Cerebellar nuclear complex (tissue), 1 donor: Measurements from ENCODE around the gene MYOCOS.
"Not testable (repeated sequence)": the region's sequence is repeated elsewhere in the genome, so short reads cannot be mapped to it uniquely, and the experiment has no call there.

Experiments
- DNase-seq, 2 experiments: peaks; one replicate each; lab custom pipeline; 2025; lab: John Stamatoyannopoulos, UW

MYOCOS gene, protein sequence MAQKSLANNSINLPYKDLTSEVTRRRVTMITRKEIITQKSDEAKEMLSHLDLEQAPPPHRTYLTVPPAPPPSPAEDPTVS

GRCh38 chr1:171622152-171622462 is at the start of gene MYOCOS:
Gene MYOCOS, plus strand, starts transcription at chr1:171622243. Its CDS starts 1,641 bp downstream, at chr1:171623884.
- DNase-seq = no peak

DNA sequence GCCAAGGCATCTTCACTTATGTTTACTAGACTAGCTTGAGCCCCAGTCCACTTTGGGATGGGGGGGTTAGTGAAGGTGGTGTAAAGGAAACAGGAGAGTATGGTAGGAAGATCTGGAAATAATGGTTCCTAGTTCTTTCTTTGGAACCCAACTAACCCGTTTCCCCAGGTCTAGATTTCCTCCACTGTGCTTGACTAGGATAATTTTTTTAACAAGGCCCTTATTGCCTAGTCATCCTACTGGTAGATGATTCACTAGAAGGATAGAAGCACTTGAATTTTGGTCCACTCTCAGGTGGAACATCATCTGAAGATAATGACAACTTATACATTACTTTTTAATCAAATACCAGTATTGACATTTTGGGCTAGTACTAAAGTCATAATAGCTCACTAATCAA is 45.9 kb upstream of the MYOCOS start:
- DNase-seq = no peak

DNA sequence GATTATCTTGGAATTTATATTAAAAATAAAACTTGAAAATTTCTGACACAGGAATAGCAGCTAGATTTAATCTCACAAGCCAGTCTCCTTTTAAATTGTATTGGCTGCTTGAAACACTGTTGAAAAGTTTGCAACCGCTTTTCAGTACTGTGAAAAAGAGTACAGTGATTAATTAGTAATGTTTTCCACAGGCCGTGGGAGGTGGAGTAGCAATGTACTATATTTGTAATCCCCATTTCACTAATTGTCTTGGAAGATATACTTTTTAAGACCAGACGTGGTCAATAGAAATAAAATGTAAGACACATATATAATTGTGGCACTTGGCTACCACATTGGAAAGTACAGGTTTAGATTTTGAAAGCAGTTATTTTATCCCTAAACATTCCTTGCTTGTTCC is 40.8 kb upstream of the MYOCOS start:
- DNase-seq = no peak

DNA sequence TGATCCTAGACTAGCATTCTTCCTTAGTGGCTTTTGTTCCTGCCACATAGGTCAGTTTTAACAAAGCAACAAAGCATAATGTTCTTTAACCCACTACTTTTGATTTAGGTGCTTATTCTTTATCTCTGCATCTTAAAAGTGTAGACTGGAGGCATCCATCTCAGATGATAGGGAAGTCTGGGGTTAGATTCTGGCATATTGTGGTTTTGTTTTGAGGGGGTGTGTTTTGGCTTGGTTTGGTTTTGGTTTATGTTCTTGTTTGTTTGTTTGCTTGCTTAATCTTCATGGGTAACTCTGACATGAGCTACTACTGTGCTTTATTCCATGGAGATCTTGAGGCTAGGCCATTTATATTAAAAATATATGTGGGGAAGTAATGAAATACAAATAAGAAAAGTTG is 40.3 kb upstream of the MYOCOS start:
- DNase-seq = no peak

DNA sequence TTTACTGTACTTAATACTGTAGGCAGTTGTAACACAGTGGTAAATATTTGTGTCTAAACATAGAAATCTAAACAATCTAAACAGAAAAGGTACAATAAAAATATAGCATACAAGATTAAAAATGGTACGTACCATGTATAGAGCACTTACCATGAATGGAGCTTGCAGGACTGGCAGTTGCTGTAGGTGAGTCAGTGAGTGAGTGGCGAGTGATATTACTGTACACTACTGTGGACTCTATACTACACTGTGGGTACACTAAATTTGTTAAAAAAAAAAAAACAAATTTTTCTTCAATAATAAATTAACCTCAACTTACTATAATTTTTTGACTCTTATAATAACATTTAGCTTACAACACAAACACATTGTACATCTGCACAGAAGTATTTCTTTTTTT is 39.5 kb upstream of the MYOCOS start:
- no peak for DNase-seq

- no peak for DNase-seq
Observed at GRCh38 chr1:171583591-171584201, 38.3 kb upstream of the MYOCOS start.

- DNase-seq = no peak
Observed at GRCh38 chr1:171585715-171586114, 36.3 kb upstream of the MYOCOS start.

DNA sequence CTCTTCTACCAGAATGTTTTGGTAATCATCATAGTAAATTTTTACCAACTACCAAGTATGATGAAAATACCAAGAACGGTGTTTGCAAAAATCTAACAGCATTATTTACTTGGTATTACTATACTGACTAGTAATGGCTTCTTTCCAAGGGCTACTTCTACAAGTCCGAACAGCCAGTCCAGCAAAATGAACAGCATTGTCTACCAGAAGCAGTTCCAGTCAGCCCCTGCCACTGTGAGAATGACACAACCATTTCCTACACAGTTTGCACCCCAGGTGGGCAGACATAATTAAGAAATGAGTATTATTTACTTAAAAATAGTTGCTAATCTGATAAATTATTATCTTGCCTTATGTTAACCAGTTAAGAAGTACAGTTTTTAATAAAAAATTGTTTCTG is 33.8 kb upstream of the MYOCOS start:
- DNase-seq = no peak

DNA sequence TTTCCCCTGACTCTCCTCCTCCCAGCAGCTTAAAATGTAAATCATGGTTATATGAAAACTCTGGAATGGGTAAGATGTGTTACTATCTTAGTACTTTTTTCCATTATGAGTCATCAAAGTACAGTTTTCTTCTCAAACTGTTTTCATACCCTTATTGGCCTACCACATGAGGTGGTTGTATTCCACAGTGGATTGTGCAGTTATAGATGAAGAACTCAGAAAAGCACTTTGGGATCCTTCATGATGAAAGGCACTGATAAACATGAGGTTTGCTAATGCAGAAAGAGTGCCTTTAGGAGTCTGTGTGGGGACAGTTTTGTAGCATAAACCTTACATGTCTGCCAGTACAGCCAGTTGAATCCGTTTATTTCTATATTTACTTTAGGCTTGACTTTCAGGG is 32.0 kb upstream of the MYOCOS start:
- no peak for DNase-seq

DNA sequence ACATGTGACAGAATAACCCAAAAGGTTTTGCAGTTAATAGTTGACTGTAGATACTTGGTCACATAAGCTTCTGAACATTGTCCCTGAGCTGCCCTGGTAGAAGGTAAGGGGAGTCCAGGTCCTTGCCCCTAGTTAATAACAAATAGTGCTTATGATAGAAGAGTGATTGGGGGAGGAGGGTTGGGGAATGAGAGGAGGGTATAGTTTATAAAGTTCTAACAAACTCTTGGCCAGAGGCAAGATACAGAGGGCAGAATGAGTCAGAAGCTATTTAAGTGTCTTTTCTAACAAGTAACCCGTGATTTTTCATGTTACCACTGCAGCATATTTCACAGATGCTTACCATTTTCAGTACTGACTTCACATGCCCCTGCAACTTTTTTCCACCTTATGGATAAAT is 26.7 kb upstream of the MYOCOS start:
- DNase-seq = no peak

- no peak for DNase-seq
Observed at GRCh38 chr1:171596119-171596518, 25.9 kb upstream of the MYOCOS start.

DNA sequence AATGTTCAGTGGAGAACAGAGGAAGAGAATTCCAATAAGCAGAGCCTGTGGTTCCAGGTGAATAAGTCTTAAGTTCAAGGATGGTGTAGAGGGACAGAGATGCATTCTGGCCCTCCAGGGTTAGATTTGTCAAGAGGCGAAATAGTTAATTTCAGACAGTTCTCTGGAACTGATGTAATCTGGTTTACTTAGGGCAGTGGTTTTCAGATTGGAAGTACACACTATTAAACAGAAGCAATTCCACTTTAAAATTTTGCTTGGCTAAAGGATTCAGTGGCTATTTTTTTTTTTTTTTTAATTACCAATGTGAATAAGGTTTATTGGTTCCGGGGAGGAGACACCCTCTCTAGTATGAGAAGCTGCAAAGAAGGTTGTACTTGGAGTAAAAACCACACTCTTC is 25.3 kb upstream of the MYOCOS start:
- no peak for DNase-seq

GRCh38 chr1:171597203-171597602 is 24.8 kb upstream of the MYOCOS start:
- no peak for DNase-seq

GRCh38 chr1:171600310-171600709 is 21.7 kb upstream of the MYOCOS start:
- not testable (repeated sequence) for DNase-seq

DNA sequence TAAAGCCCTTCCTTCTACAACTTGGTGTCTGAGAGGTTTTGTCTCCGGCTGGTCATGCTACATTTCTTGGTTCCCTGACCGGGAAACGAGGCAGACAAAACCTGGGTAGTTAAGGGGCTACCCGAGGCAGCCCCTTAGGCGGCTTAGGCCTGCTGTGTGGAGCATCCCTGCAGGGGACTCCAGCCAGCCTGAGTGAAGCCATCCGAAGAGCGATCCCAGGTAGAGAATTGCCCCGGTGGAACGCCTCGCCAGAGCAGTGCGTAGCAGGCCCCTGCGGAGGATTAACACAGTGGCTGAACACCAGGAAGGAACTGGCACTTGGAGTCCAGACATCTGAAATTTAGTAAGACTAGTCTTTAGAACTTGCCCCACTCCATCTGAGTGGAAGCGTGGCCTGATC is 21.2 kb upstream of the MYOCOS start:
- no peak for DNase-seq

DNA sequence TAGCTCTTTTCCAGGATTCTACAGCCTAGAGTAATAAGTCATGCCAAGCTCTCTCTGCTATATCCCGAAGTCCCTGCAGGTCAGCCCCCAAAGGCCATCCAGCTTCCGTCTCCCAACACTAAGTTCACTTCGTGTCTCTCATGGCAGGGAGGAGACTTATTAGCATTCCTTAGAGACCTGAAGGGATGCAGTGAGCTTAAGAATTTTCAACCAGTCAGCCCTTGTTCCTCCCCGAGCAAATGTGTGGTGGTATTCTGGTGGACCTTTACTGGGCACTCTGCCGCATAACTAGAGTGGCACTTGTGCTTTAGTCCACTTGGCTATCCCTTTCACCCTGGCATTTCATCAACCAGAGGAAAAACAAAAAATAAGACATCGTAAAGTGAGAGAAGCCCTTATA is 19.0 kb upstream of the MYOCOS start:
- DNase-seq = not testable (repeated sequence)

- no peak for DNase-seq
Observed at GRCh38 chr1:171606402-171606941, 15.6 kb upstream of the MYOCOS start.

- DNase-seq = no peak
Observed at GRCh38 chr1:171610385-171610784, 11.7 kb upstream of the MYOCOS start.

GRCh38 chr1:171611306-171611705 is 10.7 kb upstream of the MYOCOS start:
- no peak for DNase-seq

GRCh38 chr1:171613282-171613681 is 8.8 kb upstream of the MYOCOS start:
- DNase-seq = no peak

DNA sequence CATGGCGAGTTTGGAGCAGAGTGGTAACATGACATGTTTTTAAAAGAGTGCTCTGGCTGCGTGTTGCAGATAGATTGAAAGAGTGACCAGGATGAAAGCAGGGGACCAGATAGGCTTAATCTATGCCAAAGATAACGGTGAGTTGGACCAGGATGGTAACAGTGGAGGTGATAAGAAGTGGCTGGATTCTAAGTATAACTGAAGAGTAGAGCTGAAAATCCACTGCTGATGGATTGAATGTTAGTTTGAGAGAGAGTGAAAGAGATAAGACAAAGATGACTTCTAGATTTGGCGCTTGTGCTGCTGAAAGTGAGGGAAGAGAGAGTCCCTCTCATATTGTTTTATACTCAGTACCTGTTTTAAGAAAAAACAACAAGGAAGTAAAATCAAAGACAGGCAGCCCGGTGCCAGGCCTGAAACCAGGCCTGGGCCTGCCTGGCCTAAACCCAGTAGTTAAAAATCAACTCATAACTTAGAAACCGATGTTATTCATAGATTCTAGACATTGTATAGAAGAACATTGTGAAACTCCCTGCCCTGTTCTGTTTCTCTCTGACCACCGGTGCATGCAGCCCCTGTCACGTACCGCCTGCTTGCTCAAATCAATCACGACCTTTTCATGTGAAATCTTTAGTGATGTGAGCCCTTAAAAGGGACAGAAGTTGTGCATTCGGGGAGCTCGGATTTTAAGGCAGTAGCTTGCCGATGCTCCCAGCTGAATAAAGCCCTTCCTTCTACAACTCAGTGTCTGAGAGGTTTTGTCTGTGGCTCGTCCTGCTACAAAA is 6.7 kb upstream of the MYOCOS start:
- DNase-seq = not testable (repeated sequence)

DNA sequence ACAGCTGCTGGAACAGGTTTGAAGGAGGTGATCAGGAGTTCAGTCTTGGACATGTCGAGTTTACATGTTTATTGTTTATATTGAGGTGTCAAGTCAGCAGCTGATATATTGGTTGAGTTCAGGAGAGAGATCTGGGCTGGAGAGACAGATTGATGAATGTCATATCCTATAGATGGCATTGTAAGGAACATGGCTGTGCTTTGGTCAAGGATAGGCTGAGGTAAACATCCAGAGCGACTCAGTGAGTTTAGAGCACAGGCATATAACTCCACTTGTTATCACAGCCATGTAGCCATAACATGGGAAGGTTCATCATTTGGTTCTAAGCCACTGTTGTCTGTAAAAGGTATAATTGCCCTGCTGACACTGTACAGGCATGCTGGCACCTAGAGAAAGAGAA is 5.5 kb upstream of the MYOCOS start:
- DNase-seq = no peak

- DNase-seq = no peak
Observed at GRCh38 chr1:171623651-171624331, 1.7 kb downstream of the MYOCOS start.
